Activated T-helper 1 cell treated with anti-CD3 and anti-CD28 coated beads, Interleukin-2, amount 50 U/mL, for 16 hours (primary cell): ENCODE data around the gene NRG2.

Experiments
- DNase-seq, 2 donors: peaks; one replicate each; pipeline ENCODE4 v3.0.0-alpha.2; 2020; ENCODE audit warnings: low read depth in 1 of 2, low spot score in 1 of 2

The NRG2 gene

DNA sequence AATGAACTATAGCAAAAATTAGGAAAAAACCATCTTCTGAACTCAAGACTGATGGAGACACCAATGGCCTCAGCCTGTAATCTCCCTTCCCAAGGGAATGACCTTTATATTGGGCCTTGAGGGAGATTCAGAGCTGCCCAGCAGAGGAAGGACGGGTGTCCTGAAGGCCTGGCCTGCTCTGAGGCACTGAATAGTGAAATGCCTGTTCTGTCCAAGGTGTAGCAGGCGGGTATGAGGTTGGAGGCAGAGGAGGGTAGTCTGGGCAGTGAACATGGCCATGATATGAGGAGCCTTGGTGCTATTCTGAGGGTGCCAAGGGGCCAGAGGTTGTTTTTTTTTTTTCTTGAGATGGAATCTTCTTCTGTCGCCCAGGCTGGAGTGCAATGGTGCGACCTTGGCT, 222.5 kb downstream of the NRG2 start:
- DNase-seq: no peak

DNA sequence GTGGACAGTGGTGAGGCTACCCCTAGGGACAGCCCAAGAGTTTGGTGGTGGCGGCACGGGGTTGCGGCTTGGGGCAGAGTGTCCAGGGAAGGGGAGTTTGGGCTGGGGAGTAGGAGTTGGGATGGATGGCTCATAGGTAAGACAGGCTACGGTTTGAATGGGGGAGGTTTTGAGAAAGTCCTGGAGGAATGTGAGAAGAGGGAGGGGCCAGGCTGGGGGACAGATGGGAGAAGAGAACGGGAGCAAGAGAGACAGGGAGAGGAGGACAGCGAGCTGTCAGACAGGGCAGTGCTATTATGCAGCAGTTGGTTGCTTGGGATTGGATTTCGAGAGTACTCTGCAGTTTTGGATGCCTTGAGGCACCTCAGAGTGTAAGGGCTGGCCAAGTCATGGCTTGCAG, 223.0 kb downstream of the NRG2 start:
- DNase-seq: no peak

DNA sequence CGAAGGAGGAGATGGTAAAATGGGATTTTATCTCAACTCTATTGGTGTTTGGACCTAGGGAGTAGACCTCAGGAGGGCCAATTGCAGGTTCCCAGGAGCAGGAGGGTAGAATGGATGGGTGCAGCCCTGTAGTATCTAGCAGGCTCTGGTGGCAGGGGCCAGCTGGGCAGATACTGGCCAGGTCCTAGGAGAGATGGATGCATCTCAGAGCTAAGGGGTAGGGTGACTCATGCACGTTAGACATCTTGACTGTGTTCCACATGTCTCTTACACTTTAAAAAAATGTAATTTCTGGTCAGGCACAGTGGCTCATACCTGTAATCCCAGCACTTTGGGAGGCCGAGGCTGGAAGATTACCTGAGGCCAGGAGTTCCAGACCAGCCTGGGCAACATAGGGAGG, 225.1 kb downstream of the NRG2 start:
- DNase-seq: no peak

DNA sequence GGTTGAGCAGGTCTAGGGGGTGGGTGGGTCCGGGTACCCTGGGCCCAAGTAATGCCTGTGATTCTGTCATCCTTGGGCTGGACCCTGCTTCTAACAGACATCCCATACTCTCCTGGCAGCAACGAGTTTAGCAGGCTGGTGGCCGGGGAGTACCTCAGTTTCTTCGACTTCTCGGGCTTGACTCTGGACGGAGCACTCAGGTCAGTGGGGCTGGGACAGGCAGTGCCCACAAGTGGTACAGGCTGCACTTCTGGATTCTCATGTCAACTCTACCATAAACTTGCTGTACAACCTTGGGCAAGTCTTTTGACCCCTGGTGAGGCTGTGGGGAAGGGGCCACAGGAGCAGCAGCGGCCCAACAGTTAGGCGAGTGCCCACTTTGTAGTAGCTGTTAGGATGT, 225.7 kb downstream of the NRG2 start:
- no peak for DNase-seq

DNA sequence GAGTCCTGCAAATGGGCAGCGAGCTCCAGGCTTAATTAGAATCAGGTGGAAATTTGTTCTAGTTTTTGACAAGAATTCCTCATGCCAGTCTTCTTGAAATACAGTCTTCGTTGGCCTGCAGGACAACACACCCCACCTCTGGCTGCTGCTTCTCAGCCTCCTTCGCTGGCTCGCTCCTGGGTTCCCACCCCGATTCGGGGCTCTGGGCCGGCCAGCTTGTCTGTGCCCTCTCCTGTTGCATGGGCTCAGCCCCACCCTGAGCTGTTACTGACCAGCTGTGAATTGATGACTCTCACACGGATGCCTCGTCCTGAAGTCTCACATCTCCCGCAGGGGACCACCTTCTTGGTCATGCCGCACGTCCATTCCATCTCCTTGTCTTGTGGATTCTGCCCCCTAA, 226.5 kb downstream of the NRG2 start:
- no peak for DNase-seq

DNA sequence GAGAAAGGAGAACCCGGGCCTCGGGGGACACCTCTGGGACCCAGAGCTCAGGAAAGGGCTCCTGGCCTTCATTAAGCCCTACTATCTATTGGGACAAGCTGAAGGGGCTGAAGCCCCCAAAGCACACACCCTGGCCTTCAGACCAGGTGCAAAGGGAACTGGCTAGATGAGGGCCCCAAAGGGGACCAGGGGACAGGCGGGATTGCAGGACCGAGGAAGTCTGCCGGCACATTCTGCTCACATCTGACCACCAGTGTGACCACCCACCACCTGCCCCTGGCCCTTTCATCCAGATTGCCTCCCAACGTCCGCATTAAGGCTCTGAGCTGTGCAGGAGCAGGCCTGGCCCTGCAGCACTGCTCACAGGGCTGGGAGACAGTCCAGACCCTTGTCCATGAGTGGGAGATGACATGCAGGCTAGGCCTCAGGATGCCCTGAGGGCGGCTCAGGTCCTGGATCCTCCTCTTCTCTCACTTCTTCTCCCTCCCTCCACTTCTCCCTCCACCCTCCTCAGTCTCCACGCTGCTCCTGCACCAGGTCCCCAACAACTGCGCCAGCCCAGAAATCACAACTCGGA, 228.3 kb downstream of the NRG2 start:
- no peak for DNase-seq

DNA sequence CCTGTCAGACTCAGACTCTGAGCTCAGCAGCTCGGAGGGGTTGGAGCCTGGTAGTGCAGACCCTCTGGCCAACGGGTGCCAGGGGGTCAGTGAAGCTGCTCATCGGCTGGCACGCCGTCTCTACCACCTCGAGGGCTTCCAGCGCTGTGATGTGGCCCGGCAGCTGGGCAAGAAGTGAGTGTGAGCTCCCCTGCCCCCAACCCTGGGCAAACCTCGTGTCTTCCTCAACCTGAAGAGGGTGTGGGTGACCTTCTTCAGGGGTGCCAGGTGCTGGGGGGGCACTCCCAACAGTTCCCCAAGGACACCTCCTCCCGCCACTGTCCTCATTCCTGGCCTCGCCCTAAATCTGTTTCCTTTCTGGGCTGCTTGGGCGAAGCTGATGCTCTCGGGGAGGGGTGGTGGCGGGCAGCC, 228.9 kb downstream of the NRG2 start:
- no peak for DNase-seq

DNA sequence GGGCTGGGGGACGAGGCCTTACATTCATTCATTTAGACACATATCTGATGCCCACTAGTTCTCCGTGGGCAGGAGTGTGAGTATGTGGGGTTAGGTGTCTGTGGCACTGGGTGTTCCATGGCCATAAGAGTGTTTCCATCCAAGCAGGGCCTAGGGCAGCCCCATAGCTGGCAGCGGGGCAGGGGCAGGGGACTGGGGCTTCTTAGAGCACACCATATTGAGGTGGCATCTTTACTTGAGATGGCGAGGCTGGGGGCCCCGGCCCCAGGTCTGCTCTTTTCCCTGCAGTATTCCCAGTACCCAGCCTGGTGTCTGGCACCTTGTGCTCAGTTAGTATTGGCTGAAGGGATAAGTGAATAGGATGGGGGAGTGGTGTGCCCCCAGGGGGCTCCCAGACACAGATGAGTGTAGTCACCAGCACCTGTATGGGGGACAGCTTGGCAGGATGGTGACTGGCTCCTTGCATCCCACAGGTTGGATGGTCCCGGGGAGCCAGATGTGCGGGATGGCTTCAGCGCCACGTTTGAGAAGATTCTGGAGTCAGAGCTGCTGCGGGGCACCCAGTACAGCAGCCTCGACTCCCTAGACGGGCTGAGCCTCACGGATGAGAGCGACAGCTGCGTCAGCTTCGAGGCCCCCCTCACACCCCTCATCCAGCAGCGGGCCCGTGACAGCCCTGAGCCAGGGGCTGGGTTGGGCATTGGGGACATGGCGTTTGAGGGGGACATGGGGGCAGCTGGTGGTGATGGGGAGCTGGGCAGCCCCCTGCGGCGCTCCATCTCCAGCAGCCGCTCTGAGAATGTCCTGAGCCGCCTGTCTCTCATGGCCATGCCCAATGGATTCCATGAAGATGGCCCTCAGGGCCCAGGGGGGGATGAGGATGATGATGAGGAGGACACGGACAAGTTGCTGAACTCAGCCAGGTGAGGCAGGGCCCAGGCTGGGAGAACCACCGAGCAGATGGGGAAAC, 230.0 kb downstream of the NRG2 start:
- no peak for DNase-seq

DNA sequence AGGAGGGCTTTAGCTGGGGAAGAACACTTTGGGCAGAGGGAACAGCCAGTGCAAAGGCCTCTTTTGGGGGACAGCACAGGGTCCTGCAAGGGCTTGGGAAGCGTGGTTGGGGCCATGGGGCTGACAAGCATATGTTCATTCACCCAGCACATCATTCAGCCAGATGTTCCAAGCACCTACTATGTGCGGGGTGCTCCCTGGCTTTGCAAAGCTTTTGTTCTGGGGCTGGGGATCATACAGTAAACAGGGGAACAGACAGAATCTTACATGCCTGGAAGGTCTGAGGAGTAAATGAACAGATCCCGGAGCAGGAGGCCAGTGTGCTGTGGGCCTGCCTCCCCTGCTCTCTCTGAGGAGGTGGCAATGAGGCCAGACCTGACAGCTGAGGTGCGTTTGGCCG, 230.8 kb downstream of the NRG2 start:
- no peak for DNase-seq

DNA sequence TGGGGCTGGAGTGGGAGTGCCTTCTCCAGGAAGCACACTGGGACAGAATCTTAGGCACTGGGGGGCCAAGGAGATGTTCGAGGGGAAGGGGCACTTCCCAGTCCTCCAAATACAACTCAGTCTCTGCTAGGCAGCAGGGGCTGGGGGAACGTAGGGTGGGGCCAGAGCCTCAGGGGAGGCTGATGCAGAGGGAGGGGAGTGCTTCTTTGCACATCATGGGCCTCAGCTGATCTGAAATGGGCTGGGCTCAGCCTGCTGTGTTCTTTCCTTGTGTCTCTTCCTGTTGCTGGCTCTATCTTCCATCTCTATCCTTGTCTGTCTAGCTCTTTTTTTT, 231.9 kb downstream of the NRG2 start:
- DNase-seq: no peak

DNA sequence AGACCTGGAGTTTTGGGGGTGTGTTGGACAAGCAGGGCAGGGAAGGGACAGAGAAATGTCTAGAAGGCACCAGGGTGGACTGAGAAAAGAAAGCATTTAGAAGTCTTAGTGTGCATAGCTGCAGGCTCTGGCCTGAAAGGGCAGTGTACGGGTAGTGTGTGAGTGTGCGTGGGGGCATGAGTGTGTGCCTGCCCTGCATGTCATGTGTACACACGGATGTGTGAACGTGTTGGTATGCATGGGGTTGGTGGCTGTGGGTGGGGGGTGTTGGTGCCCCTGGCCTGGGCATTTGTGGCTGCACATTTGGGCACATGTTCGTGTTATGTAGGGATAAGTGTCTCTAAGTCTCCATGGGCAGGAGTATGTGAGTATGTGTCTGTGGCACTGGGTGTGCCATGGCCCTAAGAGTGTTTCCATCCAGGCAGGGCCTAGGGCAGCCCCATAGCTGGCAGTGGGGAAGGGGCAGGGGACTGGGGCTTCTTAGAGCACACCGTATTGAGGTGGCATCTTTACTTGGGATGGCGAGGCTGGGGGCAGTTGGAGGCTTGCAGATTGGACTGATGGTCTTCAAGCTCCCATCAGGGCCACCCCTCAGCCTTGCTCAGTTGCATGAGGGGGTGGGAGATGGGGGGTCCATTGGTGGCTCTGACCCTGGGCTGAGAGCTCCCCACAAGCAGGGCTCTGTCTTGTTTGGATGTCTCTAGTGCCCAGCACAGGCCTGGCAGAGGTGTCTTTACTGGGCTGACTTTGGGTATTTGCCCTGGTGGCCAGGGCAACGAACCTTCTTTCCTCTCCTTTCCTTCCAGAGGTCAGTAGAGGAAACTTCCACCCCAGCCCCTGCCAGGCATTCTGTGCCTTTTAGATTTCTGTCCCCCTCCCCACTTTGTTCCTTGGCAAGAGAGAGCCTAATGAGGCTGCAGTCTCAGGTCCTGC, 232.5 kb downstream of the NRG2 start:
- DNase-seq: no peak

DNA sequence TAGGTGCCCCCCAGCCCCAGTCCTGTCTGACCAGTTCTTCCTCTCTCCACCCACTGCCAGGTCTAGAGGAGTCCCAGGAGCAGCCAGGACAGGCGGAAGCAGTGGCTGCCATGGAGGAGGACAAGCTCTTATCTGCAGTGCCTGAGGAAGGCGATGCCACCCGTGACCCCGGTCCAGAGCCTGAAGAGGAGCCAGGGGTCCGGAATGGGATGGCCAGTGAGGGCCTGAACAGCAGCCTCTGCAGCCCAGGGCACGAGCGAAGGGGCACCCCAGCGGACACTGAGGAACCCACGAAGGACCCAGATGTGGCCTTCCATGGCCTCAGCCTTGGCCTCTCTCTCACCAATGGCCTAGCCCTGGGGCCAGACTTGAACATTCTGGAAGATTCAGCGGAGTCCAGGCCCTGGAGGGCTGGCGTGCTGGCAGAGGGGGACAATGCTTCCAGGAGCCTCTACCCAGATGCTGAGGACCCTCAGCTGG, 233.7 kb downstream of the NRG2 start:
- no peak for DNase-seq

DNA sequence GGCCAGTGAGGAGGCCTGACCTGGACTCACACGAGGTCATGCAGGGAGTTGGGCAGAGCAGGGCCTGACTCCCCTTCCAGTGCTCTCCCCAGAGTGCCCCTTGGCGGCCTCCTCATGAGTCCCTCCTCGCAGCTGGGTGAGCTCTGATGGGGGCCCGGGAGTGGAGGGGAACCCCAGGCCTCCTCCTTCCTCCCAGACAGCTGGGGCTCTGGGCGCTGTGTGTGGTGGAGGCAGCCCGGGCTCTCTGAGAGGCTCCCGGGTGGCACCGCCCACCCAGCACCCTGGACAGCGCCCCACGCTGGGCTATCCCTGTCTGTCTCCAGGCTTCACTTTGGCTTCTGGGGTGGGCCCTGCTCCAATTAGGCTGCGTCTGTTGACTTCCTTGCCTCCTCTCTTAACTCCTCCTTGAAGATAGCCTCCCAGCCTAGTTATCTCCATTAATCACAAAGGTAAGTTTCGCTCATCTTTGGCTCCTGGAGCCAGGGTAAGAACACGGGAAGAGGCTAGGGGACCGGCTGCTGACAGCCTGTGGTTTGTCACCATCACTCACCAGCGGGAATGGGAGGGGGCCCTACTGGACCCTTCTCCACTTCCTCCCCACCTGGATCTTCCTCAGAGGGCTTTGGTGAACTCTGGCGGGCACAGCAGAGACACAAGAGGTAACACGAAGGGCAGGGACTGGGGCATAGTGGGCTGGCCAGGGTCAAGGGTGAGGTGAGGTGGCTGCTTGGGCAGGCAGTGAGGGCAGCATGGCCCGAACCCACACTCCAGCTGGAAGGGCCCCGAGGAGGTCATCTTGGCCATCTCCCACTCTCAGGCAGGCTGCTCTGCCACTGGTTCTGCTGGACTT, 234.4 kb downstream of the NRG2 start:
- DNase-seq: no peak

DNA sequence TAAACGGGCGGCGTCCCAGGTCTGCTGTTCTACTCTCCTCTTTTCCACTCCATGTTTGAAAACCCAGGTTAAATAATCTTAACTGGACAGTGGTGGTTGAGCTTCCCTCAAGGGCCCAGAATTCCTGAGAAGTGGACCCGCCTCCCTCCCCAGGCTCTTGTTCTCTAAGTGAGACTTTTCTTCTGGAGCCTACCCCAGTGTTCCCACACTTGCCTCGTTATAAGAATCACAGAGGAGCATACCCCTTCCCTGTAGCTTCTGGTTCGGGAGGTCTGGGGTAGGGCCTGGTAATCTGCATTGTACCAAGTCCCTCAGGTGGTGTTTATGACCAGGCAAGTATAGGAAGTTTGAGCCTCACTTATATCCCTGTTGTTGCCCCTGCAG, 235.5 kb downstream of the NRG2 start:
- no peak for DNase-seq

DNA sequence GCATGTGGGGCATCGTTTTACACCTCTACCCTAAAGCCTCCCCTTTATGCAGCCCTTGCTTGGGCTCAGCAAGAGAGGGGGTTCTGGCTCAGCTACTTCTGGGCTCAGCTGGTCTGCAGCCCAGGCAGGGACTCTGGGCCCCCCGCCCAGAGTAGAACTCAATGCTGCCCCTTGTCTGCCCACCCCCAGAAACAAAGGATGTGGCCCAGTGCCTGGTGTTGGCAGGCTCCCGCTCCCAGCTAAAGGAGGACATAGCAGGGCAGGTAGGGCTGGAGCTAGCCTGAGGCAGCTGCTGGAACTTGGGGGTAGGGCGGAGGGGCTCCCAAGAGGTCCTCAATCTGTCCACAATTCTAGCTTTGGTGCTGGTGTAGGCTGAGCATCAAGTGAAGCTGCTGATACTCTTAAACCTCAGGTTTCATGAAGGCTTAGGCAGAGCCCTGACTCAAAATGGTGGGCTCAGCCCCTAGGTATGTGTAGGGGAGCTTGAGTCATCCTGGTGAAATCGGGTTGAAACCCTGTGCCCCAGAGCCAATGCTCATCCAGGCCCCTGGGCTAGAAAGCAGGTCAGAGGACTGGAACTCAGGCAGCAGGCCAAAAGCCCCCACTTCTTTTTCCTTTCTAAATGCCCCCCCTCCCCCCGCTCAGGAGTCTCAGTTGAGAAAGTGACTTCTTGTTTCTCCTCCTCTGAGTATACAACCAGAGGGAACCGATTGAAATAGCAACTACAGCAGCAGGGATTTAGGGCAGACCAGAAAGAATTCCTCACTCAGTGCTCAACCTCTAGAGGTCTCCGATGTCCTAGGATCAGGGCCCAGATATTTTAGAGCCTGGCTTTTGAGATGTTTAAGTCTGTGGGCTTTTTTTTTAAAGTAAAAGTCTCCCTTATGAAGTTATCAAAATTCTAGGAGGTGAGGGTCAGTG, 236.1 kb downstream of the NRG2 start:
- no peak for DNase-seq

DNA sequence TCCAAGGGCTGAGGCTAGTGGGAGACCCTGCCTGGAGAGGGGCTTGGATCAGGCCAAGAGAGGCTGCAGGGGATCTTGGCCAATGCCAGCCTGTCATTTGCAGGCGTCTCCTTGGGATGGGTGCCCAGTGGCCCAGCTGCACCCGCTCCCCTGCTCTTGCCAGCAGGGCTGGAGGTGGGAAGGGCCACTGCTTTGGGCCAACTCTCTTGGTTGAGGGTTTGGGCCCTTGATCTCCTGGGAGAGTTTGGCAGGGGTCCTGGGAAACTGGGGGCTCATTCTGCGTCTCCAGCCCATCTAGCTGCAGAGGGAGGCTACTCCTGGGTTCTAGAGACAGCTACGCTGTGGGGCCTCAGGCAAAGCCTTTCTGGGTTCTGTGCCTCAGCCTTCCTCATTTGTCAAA, 237.0 kb downstream of the NRG2 start:
- no peak for DNase-seq

DNA sequence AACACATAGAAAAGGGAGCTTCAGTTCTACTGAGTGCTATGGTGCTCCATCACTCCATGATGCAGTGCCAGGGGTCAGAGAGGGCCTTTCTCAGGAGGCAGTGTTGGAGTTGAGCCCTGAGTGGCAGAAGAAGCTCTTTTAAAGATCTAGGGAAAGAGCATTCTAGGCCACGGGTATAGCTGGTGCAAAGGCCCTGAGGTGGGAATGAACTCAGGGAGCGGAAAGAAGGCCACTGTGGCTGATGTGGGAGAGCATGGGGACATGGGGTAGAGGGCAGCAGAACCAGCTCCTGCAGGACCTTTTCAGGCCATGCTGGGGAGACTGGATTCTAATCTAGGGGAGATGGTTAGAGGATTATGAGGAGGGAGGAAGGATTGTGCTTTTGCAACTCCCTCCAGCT, 237.6 kb downstream of the NRG2 start:
- DNase-seq: no peak

DNA sequence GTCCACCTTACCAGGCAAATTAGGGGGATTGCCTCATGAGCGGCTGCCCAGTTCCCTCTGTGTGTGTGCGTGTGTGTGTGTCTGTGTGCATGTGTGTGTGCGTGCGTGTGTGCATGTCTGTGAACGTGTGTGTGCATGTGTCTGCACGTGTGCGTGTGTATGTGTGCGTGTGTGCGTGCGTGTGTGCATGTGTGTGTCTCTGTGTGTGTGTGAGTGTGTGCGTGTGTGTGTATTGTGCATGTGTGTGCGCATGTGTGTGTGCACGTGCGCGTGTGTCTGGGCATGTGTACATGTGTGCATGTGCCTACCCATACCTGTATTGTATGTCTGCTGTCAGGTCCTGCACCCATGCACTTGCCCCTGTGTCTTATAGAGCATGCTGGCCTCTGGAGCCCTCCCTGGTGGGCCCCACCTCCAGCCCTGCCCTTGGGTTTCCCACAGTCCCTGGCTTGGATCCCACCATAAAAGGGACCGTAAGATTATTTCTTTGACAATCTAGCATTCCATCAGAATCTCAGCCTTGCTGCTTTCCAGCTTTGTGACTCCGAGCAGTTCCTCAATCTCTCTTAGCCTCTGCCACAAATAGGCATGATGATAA, 238.2 kb downstream of the NRG2 start:
- no peak for DNase-seq

DNA sequence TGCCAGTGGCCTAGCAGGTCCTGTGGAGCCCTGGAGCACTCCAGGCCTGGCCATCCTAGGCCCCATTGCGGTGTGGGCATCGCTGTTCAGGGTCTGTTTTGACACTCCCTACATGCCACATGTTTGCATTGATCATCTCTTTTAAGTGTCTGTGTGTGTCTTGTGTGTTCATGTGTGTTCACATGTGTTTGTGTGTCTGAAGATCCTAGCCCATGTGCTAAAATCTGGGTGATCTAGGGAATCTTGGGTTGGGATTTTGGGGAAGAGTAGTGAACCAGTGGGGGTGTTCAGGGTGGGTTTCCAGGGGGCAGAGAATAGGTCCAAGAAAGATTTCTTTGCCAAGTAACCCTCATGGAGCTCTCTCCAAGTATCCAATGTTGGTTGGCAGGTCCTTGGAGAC, 239.1 kb downstream of the NRG2 start:
- DNase-seq: no peak
